Keratinocyte (primary cell): ENCODE data around the gene NOX5.

Experiments
- CTCF ChIP-seq, 3 experiments: IDR thresholded peaks in 1 of 3; conservative IDR thresholded peaks in 1 of 3; optimal IDR thresholded peaks in 1 of 3; 2 replicates in 2 of 3; 3 replicates in 1 of 3; pipeline versions ENCODE3 to v1.5.1; 2011; ENCODE audit warnings: low read length in 3 of 3, mild to moderate bottlenecking in 3 of 3, moderate library complexity in 2 of 3, control low read depth in 1 of 3, inconsistent platforms in 1 of 3; ENCODE audit not compliant: insufficient read depth in 2 of 3; ENCODE audit errors: extremely low read depth in 1 of 3
- EZH2 ChIP-seq: IDR thresholded peaks from one replicate; pipeline ENCODE4 v1.6.1; 2012; ENCODE audit warnings: inconsistent platforms, mild to moderate bottlenecking, low read length, moderate library complexity

DNA sequence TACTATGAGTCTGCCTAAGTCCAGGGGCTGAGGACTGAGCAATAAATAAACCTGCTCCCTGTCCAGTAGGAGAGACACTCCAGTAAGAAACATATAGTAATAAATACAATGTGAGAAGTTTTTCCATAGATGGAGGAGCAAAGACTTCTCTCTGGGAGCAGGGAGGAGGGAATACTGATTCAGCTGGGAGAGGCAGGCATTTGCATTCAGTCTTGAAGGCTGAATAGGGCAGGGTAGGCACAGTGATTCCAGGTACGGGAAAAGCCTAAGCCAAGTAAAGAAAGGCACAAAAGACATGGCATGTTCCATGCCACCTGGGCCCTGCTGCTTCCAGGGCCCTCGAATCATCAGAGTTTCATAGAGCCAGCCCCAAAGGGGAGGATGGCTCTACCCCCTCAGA lies 86.3 kb downstream of the NOX5 start:
- TF ChIP-seq CTCF (optimal IDR thresholded peaks at IDR 0.05 in 1 of 3, IDR thresholded peaks at IDR 0.05 in 1 of 3, conservative IDR thresholded peaks at IDR 0.05 in 1 of 3; ENCODE audit: extremely low read depth in 1 of 3, insufficient read depth in 2 of 3, low read length in 3 of 3), result no peak
- no peak for TF ChIP-seq EZH2
